ENCODE measurements around the gene RPL36A.

- no peak for TF ChIP-seq HDAC1 (CRISPR knock-in tag; IDR thresholded peaks at IDR 0.05)
- TF ChIP-seq IRF2 (CRISPR knock-in tag; IDR thresholded peaks at IDR 0.05): no peak
- no peak for TF ChIP-seq MXI1 (IDR thresholded peaks at IDR 0.05; ENCODE audit: borderline replicate concordance, low read depth, low read length)
- TF ChIP-seq ZNF292 (CRISPR knock-in tag; IDR thresholded peaks at IDR 0.05; ENCODE audit: borderline replicate concordance, low read depth): no peak
- no peak for TF ChIP-seq KDM5A (IDR thresholded peaks at IDR 0.05; ENCODE audit: borderline replicate concordance, low read length)
- TF ChIP-seq, protein P1, sequence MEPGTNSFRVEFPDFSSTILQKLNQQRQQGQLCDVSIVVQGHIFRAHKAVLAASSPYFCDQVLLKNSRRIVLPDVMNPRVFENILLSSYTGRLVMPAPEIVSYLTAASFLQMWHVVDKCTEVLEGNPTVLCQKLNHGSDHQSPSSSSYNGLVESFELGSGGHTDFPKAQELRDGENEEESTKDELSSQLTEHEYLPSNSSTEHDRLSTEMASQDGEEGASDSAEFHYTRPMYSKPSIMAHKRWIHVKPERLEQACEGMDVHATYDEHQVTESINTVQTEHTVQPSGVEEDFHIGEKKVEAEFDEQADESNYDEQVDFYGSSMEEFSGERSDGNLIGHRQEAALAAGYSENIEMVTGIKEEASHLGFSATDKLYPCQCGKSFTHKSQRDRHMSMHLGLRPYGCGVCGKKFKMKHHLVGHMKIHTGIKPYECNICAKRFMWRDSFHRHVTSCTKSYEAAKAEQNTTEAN (CRISPR knock-in tag; conservative IDR thresholded peaks at IDR 0.05): no peak
- TF ChIP-seq SP2 (CRISPR knock-in tag; IDR thresholded peaks at IDR 0.05): no peak
- TF ChIP-seq ZNF749 (CRISPR knock-in tag; IDR thresholded peaks at IDR 0.05; ENCODE audit: borderline replicate concordance): no peak
- no peak for TF ChIP-seq EP300 (IDR thresholded peaks at IDR 0.05; ENCODE audit: low read depth in 2 of 2, low read length in 2 of 2)
- no peak for TF ChIP-seq EP300 (CRISPR knock-in tag; IDR thresholded peaks at IDR 0.05; ENCODE audit: borderline replicate concordance)
- TF ChIP-seq CTCF (CRISPR knock-in tag; IDR thresholded peaks at IDR 0.05): no peak
- no peak for TF ChIP-seq RAD21 (CRISPR knock-in tag; IDR thresholded peaks at IDR 0.05)
These were observed 26.4 kb downstream of the RPL36A start for GRCh38 chrX:101417190-101417589.
